Ishikawa (cell line): Measurements from ENCODE around the gene RASA1.

Source experiments
- RAD21 ChIP-seq: IDR thresholded peaks from 2 replicates; pipeline ENCODE4 v1.6.1; 2012; ENCODE audit warnings: low read depth
- TAF1 ChIP-seq: IDR thresholded peaks from 2 replicates; pipeline ENCODE4 v1.6.1; 2012; ENCODE audit warnings: low read depth, mild to moderate bottlenecking
- TEAD4 ChIP-seq: IDR thresholded peaks from 2 replicates; pipeline ENCODE4 v1.6.1; 2012
- TF ChIP-seq, protein P1 (sequence below): IDR thresholded peaks from 2 replicates; pipeline ENCODE4 v1.6.1; 2012

DNA sequence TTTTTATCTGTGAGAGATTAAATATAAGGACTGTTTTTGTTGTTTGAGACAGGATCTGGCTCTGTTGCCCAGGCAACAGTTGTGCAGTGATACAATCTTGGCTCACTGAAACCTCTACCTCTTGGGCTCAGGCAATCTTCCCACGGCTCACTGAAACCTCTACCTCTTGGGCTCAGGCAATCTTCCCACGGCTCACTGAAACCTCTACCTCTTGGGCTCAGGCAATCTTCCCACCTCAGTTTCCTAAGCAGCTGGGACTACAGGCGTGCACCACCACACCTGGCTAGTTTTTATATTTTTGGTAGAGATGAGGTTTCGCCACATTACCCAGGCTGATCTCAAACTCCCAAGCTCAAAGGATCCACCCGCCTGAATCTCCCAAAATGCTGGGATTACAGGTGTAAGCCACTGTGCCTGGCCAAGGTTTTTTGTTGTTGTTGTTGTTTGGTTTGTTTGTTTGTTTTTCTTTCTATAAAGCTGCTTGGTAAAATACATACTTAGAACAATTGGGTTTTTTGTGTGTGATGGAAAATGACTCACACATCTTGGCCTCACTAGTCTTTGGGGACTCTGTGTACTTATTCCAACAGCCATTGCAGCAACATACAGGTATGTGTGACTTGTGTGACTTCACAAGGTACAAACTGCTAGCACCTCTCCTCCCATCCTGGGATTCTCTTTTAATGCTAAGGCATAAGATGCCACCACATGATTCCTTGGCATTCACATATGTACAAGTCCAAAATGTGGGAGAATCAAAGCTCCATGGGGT, 36.5 kb upstream of the RASA1 start:
- no peak for TF ChIP-seq TAF1
- TF ChIP-seq, protein P1, sequence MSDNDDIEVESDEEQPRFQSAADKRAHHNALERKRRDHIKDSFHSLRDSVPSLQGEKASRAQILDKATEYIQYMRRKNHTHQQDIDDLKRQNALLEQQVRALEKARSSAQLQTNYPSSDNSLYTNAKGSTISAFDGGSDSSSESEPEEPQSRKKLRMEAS = no peak
- TF ChIP-seq RAD21 = no peak
- TF ChIP-seq TEAD4 = no peak
